ENCODE measurements around the gene ARHGAP44. TPM values are rescaled to one million over a fixed set of nuclear protein-coding genes. Genes with fewer than 3 reads are reported as not detected.

Gene ARHGAP44
- total and polyA plus RNA-seq, 2 of the 4 experiments (the other 2 are of a cell fraction) = 0.54 to 1.0 TPM

DNA sequence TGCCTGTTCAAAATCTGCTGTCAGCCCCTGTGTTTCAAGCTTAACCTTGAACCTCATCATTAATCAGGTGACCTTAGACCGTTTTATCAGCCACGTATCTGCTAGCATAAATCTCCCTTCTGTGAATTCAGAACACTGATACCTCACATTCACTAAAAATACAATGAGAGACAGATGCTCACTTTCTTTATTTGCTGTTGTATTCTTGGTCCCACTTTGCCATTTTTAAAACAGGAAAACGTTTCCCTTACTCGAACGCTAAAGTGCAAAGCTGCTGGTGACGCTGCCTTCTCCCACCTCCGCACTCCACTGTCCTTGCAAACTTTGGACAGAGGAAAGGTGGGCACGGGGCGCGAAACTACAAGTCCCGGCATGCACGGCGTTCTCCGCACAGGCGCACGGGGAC, 220 bp upstream of the ARHGAP44 start:
- Histone ChIP-seq H4K20me1 (ENCODE audit: insufficient read depth, low read length) (no peaks in the 10 kb centered on the region), H3K4ac (ENCODE audit: low read depth, low read length) (no peak overlapping the region), H2BK5ac (ENCODE audit: low read depth, low read length, poor library complexity, severe bottlenecking) (no peak overlapping the region), H2BK120ac (ENCODE audit: low read depth, low read length) (no peak overlapping the region), H3K9me1 (ENCODE audit: insufficient read depth, low read length) (no peaks in the 10 kb centered on the region), H3K79me1 (ENCODE audit: low read depth in 1 of 2, low read length in 2 of 2) (no peaks in the 10 kb centered on the region), H2BK15ac (ENCODE audit: low read depth, low read length) (no peak overlapping the region), H3K23ac (ENCODE audit: low read depth, low read length) (no peak overlapping the region), H3K18ac (ENCODE audit: low read depth, low read length) (no peak overlapping the region), H3K56ac (ENCODE audit: extremely low read depth, insufficient read depth, low read length) (no peak overlapping the region), H3K27me3 (ENCODE audit: control insufficient read depth, insufficient read depth, low read length) (peaks cover 22% of the 10 kb centered on the region), H4K8ac (ENCODE audit: low read depth in 2 of 2, low read length in 2 of 2) (no peak overlapping the region), H3K9ac (ENCODE audit: low read depth, low read length) (no peak overlapping the region), H3K27ac (ENCODE audit: insufficient read depth, low read length) (no peak overlapping the region), H2AK9ac (replicated peaks; ENCODE audit: low read depth, low read length, poor library complexity) (no peak overlapping the region), H3K4me1 (ENCODE audit: control insufficient read depth, insufficient read depth, low read length) (no peaks in the 10 kb centered on the region), H2BK20ac (ENCODE audit: low read depth, low read length) (no peak overlapping the region), H3K14ac (replicated peaks; ENCODE audit: low read depth, low read length) (no peak overlapping the region), H2AK5ac (ENCODE audit: low read depth, low read length) (no peak overlapping the region), H3K36me3 (ENCODE audit: control insufficient read depth, insufficient read depth, low read length) (no peaks in the 10 kb centered on the region), H4K91ac (ENCODE audit: insufficient read depth, low read depth, low read length) (no peak overlapping the region), H4K5ac (ENCODE audit: low read depth, low read length) (no peak overlapping the region), H2AFZ (replicated peaks; ENCODE audit: low read length, poor library complexity) (peak overlapping the region; percentile 95), H3K4me2 (ENCODE audit: low read depth, low read length) (peak overlapping the region; percentile 86), H3K9me3 (ENCODE audit: control insufficient read depth, insufficient read depth, low read length) (no peaks in the 10 kb centered on the region), H3K4me3 (ENCODE audit: insufficient read depth, low read depth, low read length) (peak overlapping the region; percentile 68)
- TF ChIP-seq, protein P1, sequence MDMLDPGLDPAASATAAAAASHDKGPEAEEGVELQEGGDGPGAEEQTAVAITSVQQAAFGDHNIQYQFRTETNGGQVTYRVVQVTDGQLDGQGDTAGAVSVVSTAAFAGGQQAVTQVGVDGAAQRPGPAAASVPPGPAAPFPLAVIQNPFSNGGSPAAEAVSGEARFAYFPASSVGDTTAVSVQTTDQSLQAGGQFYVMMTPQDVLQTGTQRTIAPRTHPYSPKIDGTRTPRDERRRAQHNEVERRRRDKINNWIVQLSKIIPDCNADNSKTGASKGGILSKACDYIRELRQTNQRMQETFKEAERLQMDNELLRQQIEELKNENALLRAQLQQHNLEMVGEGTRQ (IDR thresholded peaks at IDR 0.05; ENCODE audit: low read depth, low read length) = peak; percentile 43; the same call in 1 of the 2 replicates
- no peak for TF ChIP-seq MXI1 (IDR thresholded peaks at IDR 0.05; ENCODE audit: borderline replicate concordance, low read depth, low read length)
- intact Hi-C loops (cut with micrococcal nuclease) (loop anchor here (10.0 kb wide), 1 partner anchor 196 kb away; no protein-coding TSS in a partner anchor), in situ Hi-C loops (cut with MboI; ENCODE audit: low sequenced_read_pairs) (no loop called here), dilution Hi-C loops (cut with HindIII; ENCODE audit: low sequenced_read_pairs, unreplicated experiment) (no loop called here)
- ChIA-PET POLR2A (ENCODE audit: unreplicated experiment) (no interaction called here), CTCF (no interaction called here)
- no TSS peak for BruUV-seq (replicated peaks)
- DNase-seq (no peak), ATAC-seq (ENCODE audit: low read depth) (no peak)
- WGBS, 2 experiments (ENCODE audit: extremely low coverage in 2 of 2, insufficient read length in 1 of 2) = 0% methylated on average over 5 of the region's 16 CpGs; no CpG with 5 or more reads in 1 of the 2 experiments

Measured in IMR-90 (cell line).